ENCODE data around the gene PLCL1.

GRCh38 chr2:197879812-197880408 is 75.5 kb downstream of the PLCL1 start:
- TF ChIP-seq, protein P1, sequence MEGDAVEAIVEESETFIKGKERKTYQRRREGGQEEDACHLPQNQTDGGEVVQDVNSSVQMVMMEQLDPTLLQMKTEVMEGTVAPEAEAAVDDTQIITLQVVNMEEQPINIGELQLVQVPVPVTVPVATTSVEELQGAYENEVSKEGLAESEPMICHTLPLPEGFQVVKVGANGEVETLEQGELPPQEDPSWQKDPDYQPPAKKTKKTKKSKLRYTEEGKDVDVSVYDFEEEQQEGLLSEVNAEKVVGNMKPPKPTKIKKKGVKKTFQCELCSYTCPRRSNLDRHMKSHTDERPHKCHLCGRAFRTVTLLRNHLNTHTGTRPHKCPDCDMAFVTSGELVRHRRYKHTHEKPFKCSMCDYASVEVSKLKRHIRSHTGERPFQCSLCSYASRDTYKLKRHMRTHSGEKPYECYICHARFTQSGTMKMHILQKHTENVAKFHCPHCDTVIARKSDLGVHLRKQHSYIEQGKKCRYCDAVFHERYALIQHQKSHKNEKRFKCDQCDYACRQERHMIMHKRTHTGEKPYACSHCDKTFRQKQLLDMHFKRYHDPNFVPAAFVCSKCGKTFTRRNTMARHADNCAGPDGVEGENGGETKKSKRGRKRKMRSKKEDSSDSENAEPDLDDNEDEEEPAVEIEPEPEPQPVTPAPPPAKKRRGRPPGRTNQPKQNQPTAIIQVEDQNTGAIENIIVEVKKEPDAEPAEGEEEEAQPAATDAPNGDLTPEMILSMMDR (IDR thresholded peaks at IDR 0.05) = no peak
- TF ChIP-seq IRF2 (CRISPR knock-in tag; IDR thresholded peaks at IDR 0.05; ENCODE audit: borderline replicate concordance, low read depth) (no peak), ZNF423 (CRISPR knock-in tag; IDR thresholded peaks at IDR 0.05) (no peak), NFYB (CRISPR knock-in tag; conservative IDR thresholded peaks at IDR 0.05; ENCODE audit: low read depth) (no peak), FOXJ3 (CRISPR knock-in tag; IDR thresholded peaks at IDR 0.05; ENCODE audit: borderline replicate concordance) (no peak), ZBTB21 (CRISPR knock-in tag; IDR thresholded peaks at IDR 0.05; ENCODE audit: borderline replicate concordance) (no peak), CREB1 (CRISPR knock-in tag; IDR thresholded peaks at IDR 0.05) (no peak), RORB (CRISPR knock-in tag; IDR thresholded peaks at IDR 0.05) (no peak), ZNF263 (CRISPR knock-in tag; IDR thresholded peaks at IDR 0.05; ENCODE audit: low read depth) (no peak), CBFB (CRISPR knock-in tag; IDR thresholded peaks at IDR 0.05; ENCODE audit: low read depth) (no peak), MLX (CRISPR knock-in tag; IDR thresholded peaks at IDR 0.05) (no peak), NR2C2 (CRISPR knock-in tag; IDR thresholded peaks at IDR 0.05) (no peak)
- TF ChIP-seq, protein P2, sequence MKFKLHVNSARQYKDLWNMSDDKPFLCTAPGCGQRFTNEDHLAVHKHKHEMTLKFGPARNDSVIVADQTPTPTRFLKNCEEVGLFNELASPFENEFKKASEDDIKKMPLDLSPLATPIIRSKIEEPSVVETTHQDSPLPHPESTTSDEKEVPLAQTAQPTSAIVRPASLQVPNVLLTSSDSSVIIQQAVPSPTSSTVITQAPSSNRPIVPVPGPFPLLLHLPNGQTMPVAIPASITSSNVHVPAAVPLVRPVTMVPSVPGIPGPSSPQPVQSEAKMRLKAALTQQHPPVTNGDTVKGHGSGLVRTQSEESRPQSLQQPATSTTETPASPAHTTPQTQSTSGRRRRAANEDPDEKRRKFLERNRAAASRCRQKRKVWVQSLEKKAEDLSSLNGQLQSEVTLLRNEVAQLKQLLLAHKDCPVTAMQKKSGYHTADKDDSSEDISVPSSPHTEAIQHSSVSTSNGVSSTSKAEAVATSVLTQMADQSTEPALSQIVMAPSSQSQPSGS (CRISPR knock-in tag; IDR thresholded peaks at IDR 0.05; ENCODE audit: borderline replicate concordance, low read depth) = no peak

Measured in WTC11 (cell line).